H9 (cell line): Measurements from ENCODE around the gene MAP1B. TPM values are rescaled to one million over a fixed set of nuclear protein-coding genes. Genes with fewer than 3 reads are reported as not detected.

Experiments
- DNase-seq: peaks from one replicate; pipeline ENCODE4 v3.0.0-alpha.2; 2017
- H2AFZ ChIP-seq: one replicate; pipeline ENCODE4 v1.6.1; 2013; ENCODE audit warnings: mild to moderate bottlenecking, low read length, control low read depth, moderate library complexity
- H2AK5ac ChIP-seq: 2 replicates; pipeline ENCODE4 v1.6.1; 2013; ENCODE audit warnings: low read length, control low read depth, mixed read lengths; ENCODE audit not compliant: insufficient read length
- H2BK120ac ChIP-seq: one replicate; pipeline ENCODE4 v1.6.1; 2013; ENCODE audit warnings: low read depth, mild to moderate bottlenecking, low read length, control low read depth, inconsistent platforms; ENCODE audit not compliant: poor library complexity, severe bottlenecking
- H2BK12ac ChIP-seq: 2 replicates; pipeline ENCODE4 v1.6.1; 2013; ENCODE audit warnings: low read length, control low read depth, mixed read lengths, low read depth; ENCODE audit not compliant: insufficient read length
- H2BK15ac ChIP-seq: 2 replicates; pipeline ENCODE4 v1.6.1; 2013; ENCODE audit warnings: low read depth, low read length, control low read depth
- H2BK20ac ChIP-seq: one replicate; pipeline ENCODE4 v1.6.1; 2013; ENCODE audit warnings: low read depth, mild to moderate bottlenecking, low read length, control low read depth, inconsistent platforms; ENCODE audit not compliant: poor library complexity, severe bottlenecking
- H2BK5ac ChIP-seq: 2 replicates; pipeline ENCODE4 v1.6.1; 2013; ENCODE audit warnings: low read length, control low read depth, mixed read lengths; ENCODE audit not compliant: insufficient read length
- H3K14ac ChIP-seq: 2 replicates; pipeline ENCODE4 v1.6.1; 2013; ENCODE audit warnings: low read length, control low read depth; ENCODE audit not compliant: insufficient read depth
- H3K18ac ChIP-seq: 2 replicates; pipeline ENCODE4 v1.6.1; 2013; ENCODE audit warnings: low read depth, mild to moderate bottlenecking, mixed read lengths, low read length, control low read depth; ENCODE audit not compliant: insufficient read length
- H3K23ac ChIP-seq: 2 replicates; pipeline ENCODE4 v1.6.1; 2013; ENCODE audit warnings: low read length, control low read depth, mixed read lengths, low read depth; ENCODE audit not compliant: insufficient read length
- H3K23me2 ChIP-seq: 2 replicates; pipeline ENCODE4 v1.6.1; 2013; ENCODE audit warnings: low read depth, mild to moderate bottlenecking, mixed read lengths, low read length, control low read depth; ENCODE audit not compliant: insufficient read length, poor library complexity, severe bottlenecking
- H3K27ac ChIP-seq: 2 replicates; pipeline ENCODE4 v1.5.1; 2013; ENCODE audit warnings: low read length, control low read depth, mixed read lengths, low read depth; ENCODE audit not compliant: insufficient read length
- H3K27me3 ChIP-seq: 2 replicates; pipeline ENCODE4 v1.6.1; 2013; ENCODE audit warnings: low read length, control low read depth, inconsistent platforms; ENCODE audit not compliant: insufficient read depth
- H3K4ac ChIP-seq: 2 replicates; pipeline ENCODE4 v1.6.1; 2013; ENCODE audit warnings: low read depth, mild to moderate bottlenecking, control low read depth, inconsistent platforms, low read length, moderate library complexity
- H3K4me1 ChIP-seq: 2 replicates; pipeline ENCODE4 v1.6.1; 2013; ENCODE audit warnings: low read length, control low read depth, inconsistent platforms; ENCODE audit not compliant: insufficient read depth
- H3K4me2 ChIP-seq: 2 replicates; pipeline ENCODE4 v1.6.1; 2013; ENCODE audit warnings: low read length, control low read depth, mixed read lengths; ENCODE audit not compliant: insufficient read length, insufficient read depth
- H3K56ac ChIP-seq: 2 replicates; pipeline ENCODE4 v1.6.1; 2013; ENCODE audit warnings: low read depth, mild to moderate bottlenecking, mixed read lengths, low read length, control low read depth; ENCODE audit not compliant: insufficient read length
- H3K79me1 ChIP-seq: 2 replicates; pipeline ENCODE4 v1.6.1; 2013; ENCODE audit warnings: low read depth, mild to moderate bottlenecking, moderate library complexity, low read length, control low read depth, inconsistent platforms; ENCODE audit not compliant: insufficient read depth, poor library complexity, severe bottlenecking
- H3K79me2 ChIP-seq: 2 replicates; pipeline ENCODE4 v1.6.1; 2013; ENCODE audit warnings: low read length, control low read depth, inconsistent platforms; ENCODE audit not compliant: insufficient read depth
- H3K9ac ChIP-seq: 2 replicates; pipeline ENCODE4 v1.6.1; 2013; ENCODE audit warnings: low read length, control low read depth, mixed read lengths; ENCODE audit not compliant: insufficient read length; ENCODE audit errors: extremely low read depth
- H3K9me3 ChIP-seq: one replicate; pipeline ENCODE4 v1.6.1; 2013; ENCODE audit warnings: low read depth, low read length, inconsistent platforms; ENCODE audit not compliant: control insufficient read depth
- H3T11ph ChIP-seq: one replicate; pipeline ENCODE4 v1.6.1; 2013; ENCODE audit warnings: mild to moderate bottlenecking, low read length, control low read depth, inconsistent platforms
- H4K20me1 ChIP-seq: one replicate; pipeline ENCODE4 v1.6.1; 2013; ENCODE audit not compliant: control insufficient read depth, insufficient read length, insufficient read depth
- H4K5ac ChIP-seq: 2 replicates; pipeline ENCODE4 v1.6.1; 2013; ENCODE audit warnings: low read depth, mild to moderate bottlenecking, mixed read lengths, low read length, control low read depth; ENCODE audit not compliant: insufficient read length
- H4K8ac ChIP-seq: replicated peaks from 2 replicates; pipeline ENCODE4 v1.6.1; 2013; ENCODE audit warnings: low read length, control low read depth, mixed read lengths, low read depth; ENCODE audit not compliant: insufficient read length
- H4K91ac ChIP-seq: 2 replicates; pipeline ENCODE4 v1.6.1; 2013; ENCODE audit warnings: low read depth, mild to moderate bottlenecking, moderate library complexity, mixed read lengths, low read length, control low read depth; ENCODE audit not compliant: insufficient read length
- H3K27ac Mint-ChIP-seq, 3 experiments: 2 replicates in 2 of 3; 3 replicates in 1 of 3; pipeline ENCODE4 v1.8.0; 2020 to 2021; ENCODE audit warnings: mixed read lengths in 3 of 3, mild to moderate bottlenecking in 1 of 3, moderate library complexity in 1 of 3
- H3K27me3 Mint-ChIP-seq: 2 replicates; pipeline ENCODE4 v1.8.0; 2021; ENCODE audit warnings: low read depth, mild to moderate bottlenecking, moderate library complexity, mixed read lengths
- H3K36me3 Mint-ChIP-seq, 3 experiments: 2 replicates in 2 of 3; 3 replicates in 1 of 3; pipeline ENCODE4 v1.8.0; 2020 to 2021; ENCODE audit warnings: low read depth in 3 of 3, mixed read lengths in 3 of 3; ENCODE audit not compliant: insufficient read depth in 1 of 3
- H3K4me1 Mint-ChIP-seq, 2 experiments: 2 replicates each; pipeline ENCODE4 v1.8.0; 2020; ENCODE audit warnings: mixed read lengths in 2 of 2
- H3K4me3 Mint-ChIP-seq, 2 experiments: 2 replicates in 1 of 2; 3 replicates in 1 of 2; pipeline ENCODE4 v1.8.0; 2020 to 2021; ENCODE audit warnings: mild to moderate bottlenecking in 2 of 2, mixed read lengths in 2 of 2, moderate library complexity in 1 of 2
- H3K9me3 Mint-ChIP-seq, 2 experiments: 2 replicates in 1 of 2; 3 replicates in 1 of 2; pipeline ENCODE4 v1.8.0; 2020; ENCODE audit warnings: mild to moderate bottlenecking in 2 of 2, mixed read lengths in 2 of 2, moderate library complexity in 1 of 2
- total RNA-seq: library from RNA; stranded (reverse); gene quantifications from 2 replicates; pipeline ENCODE4 v1.2.1, GENCODE V29; 2021
- TF ChIP-seq, protein P1 (sequence below): fragments of 200-600 bp; sonication (generic); conservative IDR thresholded peaks from 3 replicates; pipeline ENCODE4 v1.8.0; 2021; ENCODE audit warnings: antibody characterized with exemption, mild to moderate bottlenecking

The MAP1B gene
- total RNA-seq, 1 experiment from 2014 or later = 67.5 TPM

DNA sequence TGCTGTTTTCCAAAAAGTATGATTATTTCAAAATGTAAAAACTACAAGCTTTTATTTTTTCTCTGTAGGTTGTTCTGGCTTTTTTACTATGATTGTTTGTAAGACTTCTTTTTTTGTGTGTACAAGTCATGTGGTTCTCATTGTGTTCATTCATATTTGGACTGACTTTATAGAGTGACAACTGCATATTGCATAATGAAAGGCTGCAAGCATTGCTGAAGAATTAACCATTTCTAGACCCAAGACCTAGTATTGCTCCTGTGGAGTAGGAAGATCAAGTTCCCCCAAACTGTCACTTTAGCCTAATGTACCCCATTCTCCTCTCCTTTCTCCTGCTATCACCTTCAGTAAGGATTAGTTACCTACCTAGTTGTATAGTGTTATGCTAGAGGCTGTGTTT is 10.0 kb downstream of the MAP1B start:
- H4K5ac ChIP-seq = no peak overlapping the region
- Mint-ChIP-seq H3K4me1 (peaks cover 25 to 26% of the 10 kb centered on the region in 2 experiments), H3K36me3 (peaks cover 32 to 49% (median 44%) of the 10 kb centered on the region in 3 experiments)

More for the DNA sequence above, 10.0 kb downstream of the MAP1B start:
- DNase-seq = no peak
- Histone ChIP-seq H4K8ac (no peak overlapping the region), H3K27ac (no peak overlapping the region), H2BK12ac (no peak overlapping the region), H2AK5ac (no peak overlapping the region), H3K9ac (no peak overlapping the region), H2BK5ac (no peak overlapping the region), H4K91ac (no peak overlapping the region), H3K23me2 (no peaks in the 10 kb centered on the region), H2BK120ac (no peak overlapping the region), H3K27me3 (no peaks in the 10 kb centered on the region), H2BK20ac (no peak overlapping the region), H3K56ac (no peak overlapping the region), H3K4me1 (peaks cover 6% of the 10 kb centered on the region; the same call in 1 of the 2 replicates), H3T11ph (no peak overlapping the region), H3K9me3 (no peaks in the 10 kb centered on the region), H4K20me1 (no peaks in the 10 kb centered on the region), H3K18ac (no peak overlapping the region), H3K14ac (no peak overlapping the region), H3K79me1 (no peaks in the 10 kb centered on the region), H3K4ac (no peak overlapping the region), H2AFZ (no peak overlapping the region), H3K23ac (no peak overlapping the region), H3K4me2 (no peak overlapping the region), H3K79me2 (peaks cover 4% of the 10 kb centered on the region; the same call in 1 of the 2 replicates), H2BK15ac (no peak overlapping the region)
- no peak overlapping the region for H3K27ac Mint-ChIP-seq
- H3K27me3 Mint-ChIP-seq = no peaks in the 10 kb centered on the region
- H3K9me3 Mint-ChIP-seq = no peaks in the 10 kb centered on the region
- H3K4me3 Mint-ChIP-seq = no peak overlapping the region
- TF ChIP-seq, protein P1, sequence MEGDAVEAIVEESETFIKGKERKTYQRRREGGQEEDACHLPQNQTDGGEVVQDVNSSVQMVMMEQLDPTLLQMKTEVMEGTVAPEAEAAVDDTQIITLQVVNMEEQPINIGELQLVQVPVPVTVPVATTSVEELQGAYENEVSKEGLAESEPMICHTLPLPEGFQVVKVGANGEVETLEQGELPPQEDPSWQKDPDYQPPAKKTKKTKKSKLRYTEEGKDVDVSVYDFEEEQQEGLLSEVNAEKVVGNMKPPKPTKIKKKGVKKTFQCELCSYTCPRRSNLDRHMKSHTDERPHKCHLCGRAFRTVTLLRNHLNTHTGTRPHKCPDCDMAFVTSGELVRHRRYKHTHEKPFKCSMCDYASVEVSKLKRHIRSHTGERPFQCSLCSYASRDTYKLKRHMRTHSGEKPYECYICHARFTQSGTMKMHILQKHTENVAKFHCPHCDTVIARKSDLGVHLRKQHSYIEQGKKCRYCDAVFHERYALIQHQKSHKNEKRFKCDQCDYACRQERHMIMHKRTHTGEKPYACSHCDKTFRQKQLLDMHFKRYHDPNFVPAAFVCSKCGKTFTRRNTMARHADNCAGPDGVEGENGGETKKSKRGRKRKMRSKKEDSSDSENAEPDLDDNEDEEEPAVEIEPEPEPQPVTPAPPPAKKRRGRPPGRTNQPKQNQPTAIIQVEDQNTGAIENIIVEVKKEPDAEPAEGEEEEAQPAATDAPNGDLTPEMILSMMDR = no peak
